Activated B cell treated with CpG ODN at 0.5 μM for 24 hours (primary cell): Measurements from ENCODE around the gene ZFAND4. TPM values are rescaled to one million over a fixed set of nuclear protein-coding genes. Genes with fewer than 3 reads are reported as not detected.
A peak's percentile ranks its signal among the peaks of the same experiment; 100 is the strongest.
"Not testable (repeated sequence)": the region's sequence is repeated elsewhere in the genome, so short reads cannot be mapped to it uniquely, and the experiment has no call there.

Experiments
- ATAC-seq: fragments of 200-7000 bp; cut with Tn5 transposase; one replicate; pipeline ENCODE4 v1.10.0; 2021; ENCODE audit warnings: low read depth, mild to moderate bottlenecking, moderate library complexity
- CTCF ChIA-PET: fragments of 350-600 bp; sonication (Branson Sonifier 250); formaldehyde crosslinking; loops from one replicate; lab custom pipeline; 2021; ENCODE audit warnings: antibody characterized with exemption; lab: Charles Lee
- POLR2A ChIA-PET: fragments of 350-600 bp; sonication (Branson Sonifier 250); formaldehyde crosslinking; loops from one replicate; lab custom pipeline; 2021; ENCODE audit warnings: antibody characterized with exemption; lab: Charles Lee
- DNase-seq: peaks from one replicate; pipeline ENCODE4 v3.0.0; 2022
- H3K27ac Mint-ChIP-seq: one replicate; pipeline ENCODE4 v1.8.0; 2020; ENCODE audit warnings: mixed read lengths
- H3K27me3 Mint-ChIP-seq: one replicate; pipeline ENCODE4 v1.8.0; 2021; ENCODE audit warnings: mixed read lengths
- H3K36me3 Mint-ChIP-seq: one replicate; pipeline ENCODE4 v1.8.0; 2021; ENCODE audit warnings: low read depth, mixed read lengths
- H3K4me1 Mint-ChIP-seq: one replicate; pipeline ENCODE4 v1.8.0; 2021; ENCODE audit warnings: mixed read lengths
- H3K4me3 Mint-ChIP-seq: one replicate; pipeline ENCODE4 v1.8.0; 2020; ENCODE audit warnings: mild to moderate bottlenecking, mixed read lengths
- H3K9me3 Mint-ChIP-seq: one replicate; pipeline ENCODE4 v1.8.0; 2020; ENCODE audit warnings: mixed read lengths
- CTCF ChIP-seq: fragments of 200-600 bp; IDR thresholded peaks from one replicate; pipeline ENCODE4 v1.8.0; 2022; ENCODE audit warnings: antibody characterized with exemption, mild to moderate bottlenecking
- intact Hi-C: fragments of 100-400 bp; cut with micrococcal nuclease; formaldehyde crosslinking; loops from one replicate; pipeline ENCODE4 v1.15.1; 2024
- total RNA-seq: library from RNA; stranded (reverse); gene quantifications from 2 replicates; pipeline ENCODE4 v1.2.3, GENCODE V29; 2022

Gene ZFAND4
- total RNA-seq, 1 donor from 2014 or later: 22.1 TPM

GRCh38 chr10:45675388-45675787, 2.8 kb upstream of the ZFAND4 start:
- TF ChIP-seq CTCF: no peak
- DNase-seq (no peak), ATAC-seq (no peak)
- peaks cover 19% of the 10 kb centered on the region for H3K4me1 Mint-ChIP-seq
- no peaks in the 10 kb centered on the region for H3K9me3 Mint-ChIP-seq
- H3K4me3 Mint-ChIP-seq: no peak overlapping the region
- CTCF ChIA-PET: no interaction called here
- no peaks in the 10 kb centered on the region for H3K27me3 Mint-ChIP-seq
- H3K36me3 Mint-ChIP-seq: peaks cover 3% of the 10 kb centered on the region
- intact Hi-C loops: no loop called here
- no peak overlapping the region for H3K27ac Mint-ChIP-seq
- POLR2A ChIA-PET: no interaction called here

GRCh38 chr10:45673074-45673648, 589 bp upstream of the ZFAND4 start:
- TF ChIP-seq CTCF: no peak
- CTCF ChIA-PET: interaction anchor here (0.7 to 3.8 kb wide), 10 partner anchors 10 to 423 kb away, joined by 3 to 48 read pairs (median 4); no protein-coding TSS in a partner anchor
- Mint-ChIP-seq H3K27ac (peak overlapping the region; percentile 83), H3K4me1 (peaks cover 28% of the 10 kb centered on the region), H3K9me3 (no peaks in the 10 kb centered on the region), H3K36me3 (peaks cover 3% of the 10 kb centered on the region), H3K27me3 (no peaks in the 10 kb centered on the region), H3K4me3 (peak overlapping the region; percentile 80)
- intact Hi-C loops: loop anchor here (1.0 to 5.0 kb wide), 7 partner anchors 81 to 671 kb away; partner anchors contain the start of gene ZNF22
- POLR2A ChIA-PET: interaction anchor here (1.0 to 2.1 kb wide), 4 partner anchors 93 to 423 kb away, joined by 3 to 9 read pairs (median 6); no protein-coding TSS in a partner anchor
- ATAC-seq (no peak), DNase-seq (no peak)

GRCh38 chr10:45671300-45671699, 1.3 kb downstream of the ZFAND4 start:
- Mint-ChIP-seq H3K27ac (peak overlapping the region; percentile 18), H3K4me1 (peaks cover 28% of the 10 kb centered on the region), H3K4me3 (peak overlapping the region; percentile 87)
- POLR2A ChIA-PET: interaction anchor here (0.7 to 1.5 kb wide), 6 partner anchors 13 to 421 kb away, joined by 3 to 17 read pairs (median 5); no protein-coding TSS in a partner anchor
- H3K27me3 Mint-ChIP-seq, ATAC-seq, H3K9me3 Mint-ChIP-seq, H3K36me3 Mint-ChIP-seq, DNase-seq: not testable (repeated sequence)
- CTCF ChIA-PET: interaction anchor here (0.9 to 3.8 kb wide), 9 partner anchors 79 to 436 kb away, joined by 3 to 48 read pairs (median 5); no protein-coding TSS in a partner anchor
- intact Hi-C loops: loop anchor here (5.0 kb wide), 5 partner anchors 79 to 669 kb away; partner anchors contain the start of gene ZNF22

GRCh38 chr10:45669897-45670296, 2.7 kb downstream of the ZFAND4 start:
- H3K36me3 Mint-ChIP-seq, DNase-seq, ATAC-seq, H3K27me3 Mint-ChIP-seq, H3K27ac Mint-ChIP-seq, H3K9me3 Mint-ChIP-seq, H3K4me3 Mint-ChIP-seq: not testable (repeated sequence)
- ChIA-PET CTCF (interaction anchor here (1.3 kb wide), 1 partner anchor 420 kb away, joined by 5 read pairs; no protein-coding TSS in a partner anchor), POLR2A (interaction anchor here (0.7 kb wide), 1 partner anchor 208 kb away, joined by 5 read pairs; no protein-coding TSS in a partner anchor)
- intact Hi-C loops: loop anchor here (5.0 kb wide), 5 partner anchors 78 to 668 kb away; partner anchors contain the start of gene ZNF22
- H3K4me1 Mint-ChIP-seq: peaks cover 28% of the 10 kb centered on the region

- no peak for ATAC-seq
- intact Hi-C loops: no loop called here
- Mint-ChIP-seq H3K27me3 (no peaks in the 10 kb centered on the region), H3K9me3 (peaks cover 19% of the 10 kb centered on the region), H3K4me3 (no peak overlapping the region), H3K4me1 (peaks cover 14% of the 10 kb centered on the region), H3K27ac (no peak overlapping the region), H3K36me3 (peaks cover 54% of the 10 kb centered on the region)
- CTCF ChIA-PET: no interaction called here
- DNase-seq: no peak
- POLR2A ChIA-PET: no interaction called here
- no peak for TF ChIP-seq CTCF
Measured at GRCh38 chr10:45660876-45661411, 11.6 kb downstream of the ZFAND4 start.
